Duodenal mucosa (tissue), 2 donors: ENCODE data around the gene LMAN2L.

Experiments used
- H3K27ac ChIP-seq: one replicate; pipeline ENCODE4 v1.7.0; 2013; ENCODE audit warnings: low read depth, low read length
- H3K27me3 ChIP-seq, 2 donors: one replicate each; pipeline ENCODE4 v1.7.0; 2013; ENCODE audit warnings: low read length in 2 of 2, control low read depth in 1 of 2; ENCODE audit not compliant: insufficient read depth in 2 of 2, control insufficient read depth in 1 of 2
- H3K36me3 ChIP-seq, 2 donors: one replicate each; pipeline ENCODE4 v1.7.0; 2013; ENCODE audit warnings: low read length in 2 of 2, control low read depth in 1 of 2; ENCODE audit not compliant: insufficient read depth in 2 of 2, control insufficient read depth in 1 of 2
- H3K4me1 ChIP-seq, 2 donors: one replicate each; pipeline ENCODE4 v1.7.0; 2013; ENCODE audit warnings: low read length in 2 of 2, control low read depth in 1 of 2; ENCODE audit not compliant: insufficient read depth in 2 of 2, control insufficient read depth in 1 of 2
- H3K4me3 ChIP-seq, 2 donors: one replicate each; pipeline ENCODE4 v1.7.0; 2013; ENCODE audit warnings: low read length in 2 of 2, low read depth in 1 of 2
- H3K9ac ChIP-seq, 2 donors: one replicate each; pipeline ENCODE4 v1.7.0; 2013; ENCODE audit warnings: low read length in 2 of 2, low read depth in 1 of 2
- H3K9me3 ChIP-seq, 2 donors: one replicate each; pipeline ENCODE4 v1.7.0; 2013; ENCODE audit warnings: low read length in 2 of 2, control low read depth in 1 of 2; ENCODE audit not compliant: control insufficient read depth in 1 of 2

Gene LMAN2L

GRCh38 chr2:96770442-96771202 is 30.8 kb upstream of the LMAN2L start:
- Histone ChIP-seq H3K36me3 (no peaks in the 10 kb centered on the region), H3K4me1 (peaks cover 42 to 68% of the 10 kb centered on the region in 2 donors), H3K4me3 (no peak overlapping the region), H3K9ac (no peak overlapping the region), H3K27ac (no peak overlapping the region), H3K27me3 (no peaks in the 10 kb centered on the region), H3K9me3 (no peaks in the 10 kb centered on the region)

GRCh38 chr2:96769814-96770213 is 29.9 kb upstream of the LMAN2L start:
- Histone ChIP-seq H3K27ac (no peak overlapping the region), H3K4me3 (no peak overlapping the region), H3K36me3 (no peaks in the 10 kb centered on the region), H3K27me3 (no peaks in the 10 kb centered on the region), H3K4me1 (peaks cover 46 to 68% of the 10 kb centered on the region in 2 donors), H3K9ac (no peak overlapping the region), H3K9me3 (no peaks in the 10 kb centered on the region)

- Histone ChIP-seq H3K9ac (peak overlapping the region; percentile 1 to 4), H3K4me1 (peaks cover 57 to 70% of the 10 kb centered on the region in 2 donors), H3K9me3 (no peaks in the 10 kb centered on the region), H3K36me3 (no peaks in the 10 kb centered on the region), H3K27me3 (no peaks in the 10 kb centered on the region), H3K4me3 (peak overlapping the region; percentile 18 to 46), H3K27ac (no peak overlapping the region)
Observed at GRCh38 chr2:96768083-96768561, 28.3 kb upstream of the LMAN2L start.

- H3K36me3 ChIP-seq = no peaks in the 10 kb centered on the region
- H3K27ac ChIP-seq = no peak overlapping the region
- no peaks in the 10 kb centered on the region for H3K27me3 ChIP-seq
- peak overlapping the region in 1 of 2 donors; percentile 1 for H3K9ac ChIP-seq
- H3K9me3 ChIP-seq = no peaks in the 10 kb centered on the region
- H3K4me1 ChIP-seq = peaks cover 60 to 70% of the 10 kb centered on the region in 2 donors
- peak overlapping the region in 1 of 2 donors; percentile 22 for H3K4me3 ChIP-seq
Observed at GRCh38 chr2:96767135-96767871, 27.4 kb upstream of the LMAN2L start.

- Histone ChIP-seq H3K4me1 (peaks cover 71 to 77% of the 10 kb centered on the region in 2 donors), H3K27ac (peak overlapping the region; percentile 46), H3K36me3 (no peaks in the 10 kb centered on the region), H3K9me3 (no peaks in the 10 kb centered on the region), H3K4me3 (peak overlapping the region; percentile 81 to 99), H3K9ac (peak overlapping the region; percentile 66 to 74), H3K27me3 (no peaks in the 10 kb centered on the region)
Observed at GRCh38 chr2:96764253-96764637, 24.4 kb upstream of the LMAN2L start.

- H3K9me3 ChIP-seq = no peaks in the 10 kb centered on the region
- H3K9ac ChIP-seq = peak overlapping the region; percentile 66 to 74
- peak overlapping the region; percentile 46 for H3K27ac ChIP-seq
- H3K36me3 ChIP-seq = no peaks in the 10 kb centered on the region
- peak overlapping the region; percentile 81 to 99 for H3K4me3 ChIP-seq
- H3K27me3 ChIP-seq = no peaks in the 10 kb centered on the region
- peaks cover 74 to 76% of the 10 kb centered on the region in 2 donors for H3K4me1 ChIP-seq
Observed at GRCh38 chr2:96763511-96764252, 23.8 kb upstream of the LMAN2L start.

- Histone ChIP-seq H3K27me3 (no peaks in the 10 kb centered on the region), H3K27ac (no peak overlapping the region), H3K9me3 (no peaks in the 10 kb centered on the region), H3K4me3 (peak overlapping the region; percentile 81 to 99), H3K36me3 (no peaks in the 10 kb centered on the region), H3K4me1 (peaks cover 68 to 72% of the 10 kb centered on the region in 2 donors), H3K9ac (peak overlapping the region; percentile 66 to 74)
Observed at GRCh38 chr2:96762529-96763311, 22.9 kb upstream of the LMAN2L start.

GRCh38 chr2:96760986-96761832 is 21.3 kb upstream of the LMAN2L start:
- H3K4me3 ChIP-seq = peak overlapping the region; percentile 81 to 99

More at GRCh38 chr2:96760986-96761832, 21.3 kb upstream of the LMAN2L start:
- Histone ChIP-seq H3K27me3 (no peaks in the 10 kb centered on the region), H3K4me1 (peaks cover 55 to 57% of the 10 kb centered on the region in 2 donors), H3K9me3 (no peaks in the 10 kb centered on the region), H3K27ac (peak overlapping the region; percentile 80), H3K9ac (peak overlapping the region; percentile 74 to 89), H3K36me3 (no peaks in the 10 kb centered on the region)
